GM12878 (cell line): ENCODE results near the gene NFATC1. TPM values are rescaled to one million over a fixed set of nuclear protein-coding genes. Genes with fewer than 3 reads are reported as not detected.

Experiments
- ATAC-seq: fragments of 200-7000 bp; cut with Tn5 transposase; 3 replicates; pipeline ENCODE4 v1.9.1; 2020; ENCODE audit warnings: mild to moderate bottlenecking, moderate library complexity
- BruUV-seq: library from RNA; stranded (reverse); fragments of 400-500 nt; replicated peaks from 2 replicates; lab custom pipeline; 2021; lab: Mats Ljungman, UMichigan
- CTCF ChIA-PET: fragments of 300-600 bp; sonication (Branson Sonifier 250); formaldehyde crosslinking; extraction: SDS; loops from one replicate; lab custom pipeline; 2021; ENCODE audit warnings: inconsistent platforms; lab: Yijun Ruan, JAX
- POLR2A ChIA-PET: fragments of 350-600 bp; formaldehyde crosslinking; extraction: SDS; loops from one replicate; lab custom pipeline; 2021; ENCODE audit warnings: inconsistent platforms; lab: Charles Lee
- RAD21 ChIA-PET: fragments of 300-600 bp; sonication (Branson Sonifier 250); formaldehyde crosslinking; loops from one replicate; lab custom pipeline; 2023; ENCODE audit warnings: antibody characterized with exemption; ENCODE audit not compliant: unreplicated experiment; lab: Charles Lee
- SMC1A ChIA-PET: fragments of 300-600 bp; sonication (Branson Sonifier 250); formaldehyde crosslinking; loops from one replicate; lab custom pipeline; 2023; ENCODE audit not compliant: unreplicated experiment, uncharacterized antibody; lab: Charles Lee
- DNase-seq: peaks from one replicate; pipeline ENCODE4 v3.0.0-alpha.2; 2011; ENCODE audit warnings: low read depth, low spot score
- FAIRE-seq: peaks from 3 replicates; lab custom pipeline; 2011; peaks lifted over from hg19 to GRCh38; lab: Jason Lieb, UNC
- H2AFZ ChIP-seq: 2 replicates; pipeline ENCODE4 v1.6.0; 2011; ENCODE audit warnings: low read depth, low read length, control low read depth; ENCODE audit not compliant: control insufficient read depth
- H3K27ac ChIP-seq: 2 replicates; pipeline ENCODE4 v1.5.1; 2011; ENCODE audit warnings: control low read depth; ENCODE audit not compliant: control insufficient read depth, insufficient read depth
- H3K27me3 ChIP-seq, 2 experiments: replicated peaks in 1 of 2; 2 replicates each; pipeline versions ENCODE4 v1.6.0 to v1.6.1; 2011; ENCODE audit warnings: low read length in 1 of 2; ENCODE audit not compliant: control insufficient read depth in 2 of 2, insufficient read depth in 2 of 2
- H3K36me3 ChIP-seq, 2 experiments: 2 replicates each; pipeline ENCODE4 v1.5.1; 2011; ENCODE audit warnings: low read length in 1 of 2; ENCODE audit not compliant: control insufficient read depth in 2 of 2, insufficient read depth in 2 of 2
- H3K4me1 ChIP-seq: 2 replicates; pipeline ENCODE4 v1.6.1; 2011; ENCODE audit warnings: mild to moderate bottlenecking, low read length, moderate library complexity, mixed read lengths; ENCODE audit not compliant: control insufficient read depth, insufficient read depth
- H3K4me2 ChIP-seq: 2 replicates; pipeline ENCODE4 v1.6.0; 2011; ENCODE audit warnings: control low read depth; ENCODE audit not compliant: control insufficient read depth, insufficient read depth
- H3K4me3 ChIP-seq: fragments of 200-600 bp; sonication (generic); 2 replicates; pipeline ENCODE4 v1.5.1; 2016
- H3K79me2 ChIP-seq: 2 replicates; pipeline ENCODE4 v1.6.0; 2011; ENCODE audit warnings: low read length; ENCODE audit not compliant: control insufficient read depth, insufficient read depth
- H3K9ac ChIP-seq: 2 replicates; pipeline ENCODE4 v1.8.0; 2011; ENCODE audit warnings: low read length, control low read depth, mixed read lengths; ENCODE audit not compliant: control insufficient read depth, insufficient read depth
- H3K9me3 ChIP-seq: replicated peaks from 3 replicates; pipeline ENCODE4 v1.5.1; 2011; ENCODE audit warnings: mild to moderate bottlenecking, low read length; ENCODE audit not compliant: control insufficient read depth, insufficient read depth
- H4K20me1 ChIP-seq: 2 replicates; pipeline ENCODE4 v1.6.0; 2011; ENCODE audit not compliant: control insufficient read depth, insufficient read depth
- CBX3 ChIP-seq: fragments of 200-600 bp; sonication (generic); IDR thresholded peaks from 2 replicates; pipeline ENCODE4 v1.6.1; 2016; ENCODE audit warnings: low read depth, borderline replicate concordance
- CREB1 ChIP-seq: IDR thresholded peaks from 2 replicates; pipeline ENCODE4 v1.6.1; 2012; ENCODE audit warnings: low read depth, mild to moderate bottlenecking, inconsistent platforms
- EED ChIP-seq: sonication (generic); IDR thresholded peaks from 2 replicates; pipeline ENCODE4 v1.6.1; 2016; ENCODE audit warnings: antibody characterized with exemption, low read depth
- IKZF2 ChIP-seq, 2 experiments: fragments of 450-650 bp; IDR thresholded peaks; 2 replicates each; pipeline ENCODE4 v1.6.1; 2017; ENCODE audit warnings: mild to moderate bottlenecking in 2 of 2, moderate library complexity in 2 of 2
- IRF3 ChIP-seq: fragments of 450-650 bp; IDR thresholded peaks from 2 replicates; pipeline ENCODE4 v1.6.1; 2014; ENCODE audit warnings: mild to moderate bottlenecking
- MYC ChIP-seq: IDR thresholded peaks from 2 replicates; pipeline ENCODE4 v1.6.1; 2011; ENCODE audit warnings: mild to moderate bottlenecking, low read length, moderate library complexity, inconsistent platforms; ENCODE audit not compliant: insufficient read depth, insufficient replicate concordance, insufficient read length, severe bottlenecking
- POLR2AphosphoS2 ChIP-seq: IDR thresholded peaks from 2 replicates; pipeline ENCODE4 v1.6.1; 2011; ENCODE audit warnings: low read depth, mild to moderate bottlenecking, low read length, improper control_type of control experiment, moderate library complexity
- POLR2AphosphoS5 ChIP-seq: IDR thresholded peaks from 2 replicates; pipeline ENCODE4 v1.6.1; 2011; ENCODE audit warnings: mild to moderate bottlenecking, low read length, inconsistent platforms
- RB1 ChIP-seq: fragments of 450-650 bp; formaldehyde crosslinking; IDR thresholded peaks from 2 replicates; pipeline ENCODE4 v1.6.1; 2017; ENCODE audit warnings: mild to moderate bottlenecking, borderline replicate concordance
- RCOR1 ChIP-seq: conservative IDR thresholded peaks from 2 replicates; pipeline ENCODE4 v1.6.1; 2012; ENCODE audit warnings: low read depth, low read length, improper control_type of control experiment
- SMAD5 ChIP-seq: IDR thresholded peaks from 2 replicates; pipeline ENCODE4 v1.6.1; 2016; ENCODE audit warnings: antibody characterized with exemption, low read depth
- STAT3 ChIP-seq: IDR thresholded peaks from 2 replicates; pipeline ENCODE4 v1.6.1; 2011; ENCODE audit warnings: low read depth, low read length, improper control_type of control experiment
- TBL1XR1 ChIP-seq: IDR thresholded peaks from 2 replicates; pipeline ENCODE4 v1.6.1; 2012; ENCODE audit warnings: low read depth, low read length, improper control_type of control experiment
- YBX1 ChIP-seq: fragments of 450-650 bp; IDR thresholded peaks from 2 replicates; pipeline ENCODE4 v1.6.1; 2016; ENCODE audit warnings: antibody characterized with exemption
- ZNF24 ChIP-seq: fragments of 450-650 bp; IDR thresholded peaks from 2 replicates; pipeline ENCODE4 v1.6.1; 2017; ENCODE audit warnings: antibody characterized with exemption, mild to moderate bottlenecking
- WGBS: methylation state at CpG from one replicate; pipeline ENCODE4 v1.1.6; 2016; ENCODE audit warnings: low lambda C conversion rate; ENCODE audit not compliant: insufficient replicate concordance, insufficient coverage; ENCODE audit errors: missing lambda C conversion rate; 5-methylcytosine and 5-hydroxymethylcytosine counted together
- in situ Hi-C: fragments of 300-500 bp; cut with MboI; formaldehyde crosslinking; loops from 9 replicates; pipeline ENCODE4 v1.14.3; 2018; ENCODE audit warnings: mixed read lengths
- intact Hi-C: fragments of 100-400 bp; cut with micrococcal nuclease; formaldehyde crosslinking; loops from one replicate; pipeline ENCODE4 v1.14.2; 2022; ENCODE audit not compliant: unreplicated experiment
- polyA plus RNA-seq, 11 experiments: library from polyadenylated mRNA; depleted of rRNA in 4 of 11; unstranded in 6 of 11; stranded (reverse) in 5 of 11; fragments of >200 nt; fragmentation: Nextera tagmentation in 4 of 11; fragmentation: Illumina TruSeq in 1 of 11; extraction: Ambion mirVana in 4 of 11; extraction: Trizol in 1 of 11; gene quantifications; 1 replicate in 1 of 11; 2 replicates in 10 of 11; pipeline versions ENCODE4 v1.2.1 to v1.2.3, GENCODE V29; 2011 to 2016; ENCODE audit warnings: inconsistent platforms in 2 of 11, missing spikeins in 2 of 11, low read depth in 1 of 11
- total RNA-seq, 4 experiments: library from RNA; depleted of rRNA in 3 of 4; stranded (reverse); fragments of >200 nt in 3 of 4; fragmentation: Illumina TruSeq in 1 of 4; extraction: Trizol in 1 of 4; gene quantifications; 2 replicates each; pipeline versions ENCODE4 v1.2.1 to v1.2.3, GENCODE V29; 2013 to 2021
- TF ChIP-seq, protein P1 (sequence below): fragments of 450-650 bp; formaldehyde crosslinking; IDR thresholded peaks from 2 replicates; pipeline ENCODE4 v1.4.0; 2022; ENCODE audit warnings: mild to moderate bottlenecking, moderate library complexity
- TF ChIP-seq, protein P2 (sequence below): fragments of 450-650 bp; IDR thresholded peaks from 2 replicates; pipeline ENCODE4 v1.6.1; 2017; ENCODE audit warnings: low read depth, mild to moderate bottlenecking, moderate library complexity
- TF ChIP-seq, protein P3 (sequence below): fragments of 450-650 bp; IDR thresholded peaks from 2 replicates; pipeline ENCODE4 v1.6.1; 2017; ENCODE audit warnings: borderline replicate concordance

Gene NFATC1
- total and polyA plus RNA-seq, 10 of the 15 experiments (the other 5 are each of a cell fraction or from before 2014, with no cell fraction given) = 0.84 to 20.8 (median 5.1) TPM

DNA sequence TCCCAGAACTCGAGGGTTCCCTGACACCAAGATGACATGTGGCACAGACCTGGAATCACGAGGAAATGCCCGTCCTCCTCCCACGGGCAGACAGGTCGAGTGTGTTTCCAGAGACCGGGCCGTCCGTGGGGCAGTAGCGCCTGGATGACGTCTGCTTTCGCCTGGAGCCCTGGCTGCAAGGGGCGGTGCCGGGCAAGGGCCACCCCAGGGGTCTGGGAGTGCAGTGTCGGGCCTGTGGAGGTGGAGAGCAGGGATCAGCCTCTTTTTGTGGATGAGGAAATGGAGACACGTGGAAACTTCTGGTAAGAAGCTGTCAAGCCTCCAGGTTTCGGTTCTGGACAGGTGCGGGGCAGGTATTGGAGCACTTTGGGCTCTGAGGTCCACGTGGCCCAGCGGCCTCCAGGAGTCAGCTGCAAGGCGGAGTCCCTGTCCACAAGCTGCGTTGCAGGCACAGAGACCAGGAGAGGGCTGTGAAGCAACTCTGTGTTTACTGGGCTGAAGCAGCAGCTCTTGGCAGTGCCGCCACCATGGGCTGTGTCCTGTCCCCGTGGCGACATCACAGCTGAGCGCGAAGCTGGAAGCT lies 25.6 kb downstream of the NFATC1 start:
- POLR2A ChIA-PET = no interaction called here
- no peaks in the 10 kb centered on the region for H3K4me1 ChIP-seq
- no peaks in the 10 kb centered on the region for H3K27me3 ChIP-seq
- WGBS = 93% methylated on average over 26 of the region's 26 CpGs
- in situ Hi-C loops = no loop called here
- SMC1A ChIA-PET = interaction anchor here (1.0 to 1.7 kb wide), 3 partner anchors 15 to 102 kb away, joined by 4 to 5 read pairs (median 4); no protein-coding TSS in a partner anchor
- no peaks in the 10 kb centered on the region for H3K9me3 ChIP-seq
- CTCF ChIA-PET = interaction anchor here (1.1 kb wide), 1 partner anchor 16 kb away, joined by 3 read pairs; no protein-coding TSS in a partner anchor
- H3K27ac ChIP-seq = no peak overlapping the region
- no peak overlapping the region for H3K9ac ChIP-seq
- H4K20me1 ChIP-seq = no peaks in the 10 kb centered on the region; the same call in none of the 2 replicates
- H3K36me3 ChIP-seq = peaks cover 0 to 11% of the 10 kb centered on the region in 2 experiments; a peak in 2 of 4 replicates
- FAIRE-seq (no peak), DNase-seq (no peak), ATAC-seq (no peak)
- intact Hi-C loops = no loop called here
- RAD21 ChIA-PET = no interaction called here
- no peak overlapping the region for H2AFZ ChIP-seq
- H3K79me2 ChIP-seq = no peaks in the 10 kb centered on the region
- peak overlapping the region; percentile 35; the same call in 1 of the 2 replicates for H3K4me2 ChIP-seq
- BruUV-seq = no TSS peak
- no peak overlapping the region; the same call in 1 of the 2 replicates for H3K4me3 ChIP-seq
- TF ChIP-seq, protein P1, sequence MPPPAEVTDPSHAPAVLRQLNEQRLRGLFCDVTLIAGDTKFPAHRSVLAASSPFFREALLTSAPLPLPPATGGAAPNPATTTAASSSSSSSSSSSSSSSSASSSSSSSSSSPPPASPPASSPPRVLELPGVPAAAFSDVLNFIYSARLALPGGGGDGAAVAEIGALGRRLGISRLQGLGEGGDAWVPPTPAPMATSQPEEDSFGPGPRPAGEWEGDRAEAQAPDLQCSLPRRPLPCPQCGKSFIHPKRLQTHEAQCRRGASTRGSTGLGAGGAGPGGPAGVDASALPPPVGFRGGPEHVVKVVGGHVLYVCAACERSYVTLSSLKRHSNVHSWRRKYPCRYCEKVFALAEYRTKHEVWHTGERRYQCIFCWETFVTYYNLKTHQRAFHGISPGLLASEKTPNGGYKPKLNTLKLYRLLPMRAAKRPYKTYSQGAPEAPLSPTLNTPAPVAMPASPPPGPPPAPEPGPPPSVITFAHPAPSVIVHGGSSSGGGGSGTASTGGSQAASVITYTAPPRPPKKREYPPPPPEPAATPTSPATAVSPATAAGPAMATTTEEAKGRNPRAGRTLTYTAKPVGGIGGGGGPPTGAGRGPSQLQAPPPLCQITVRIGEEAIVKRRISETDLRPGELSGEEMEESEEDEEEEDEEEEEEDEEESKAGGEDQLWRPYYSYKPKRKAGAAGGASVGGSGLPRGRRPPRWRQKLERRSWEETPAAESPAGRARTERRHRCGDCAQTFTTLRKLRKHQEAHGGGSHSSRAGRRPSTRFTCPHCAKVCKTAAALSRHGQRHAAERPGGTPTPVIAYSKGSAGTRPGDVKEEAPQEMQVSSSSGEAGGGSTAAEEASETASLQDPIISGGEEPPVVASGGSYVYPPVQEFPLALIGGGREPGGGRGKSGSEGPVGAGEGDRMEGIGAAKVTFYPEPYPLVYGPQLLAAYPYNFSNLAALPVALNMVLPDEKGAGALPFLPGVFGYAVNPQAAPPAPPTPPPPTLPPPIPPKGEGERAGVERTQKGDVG (CRISPR knock-in tag) = no peak
- TF ChIP-seq, protein P2, sequence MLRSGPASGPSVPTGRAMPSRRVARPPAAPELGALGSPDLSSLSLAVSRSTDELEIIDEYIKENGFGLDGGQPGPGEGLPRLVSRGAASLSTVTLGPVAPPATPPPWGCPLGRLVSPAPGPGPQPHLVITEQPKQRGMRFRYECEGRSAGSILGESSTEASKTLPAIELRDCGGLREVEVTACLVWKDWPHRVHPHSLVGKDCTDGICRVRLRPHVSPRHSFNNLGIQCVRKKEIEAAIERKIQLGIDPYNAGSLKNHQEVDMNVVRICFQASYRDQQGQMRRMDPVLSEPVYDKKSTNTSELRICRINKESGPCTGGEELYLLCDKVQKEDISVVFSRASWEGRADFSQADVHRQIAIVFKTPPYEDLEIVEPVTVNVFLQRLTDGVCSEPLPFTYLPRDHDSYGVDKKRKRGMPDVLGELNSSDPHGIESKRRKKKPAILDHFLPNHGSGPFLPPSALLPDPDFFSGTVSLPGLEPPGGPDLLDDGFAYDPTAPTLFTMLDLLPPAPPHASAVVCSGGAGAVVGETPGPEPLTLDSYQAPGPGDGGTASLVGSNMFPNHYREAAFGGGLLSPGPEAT = no peak
- TF ChIP-seq IRF3 (no peak), EED (no peak), SMAD5 (no peak), POLR2AphosphoS5 (no peak), MYC (no peak), CREB1 (no peak), RCOR1 (no peak), POLR2AphosphoS2 (no peak), ZNF24 (no peak), TBL1XR1 (no peak), IKZF2 (IDR thresholded peaks at IDR 0.05) (no peak), STAT3 (no peak), RB1 (no peak), YBX1 (no peak), CBX3 (no peak)
- TF ChIP-seq, protein P3, sequence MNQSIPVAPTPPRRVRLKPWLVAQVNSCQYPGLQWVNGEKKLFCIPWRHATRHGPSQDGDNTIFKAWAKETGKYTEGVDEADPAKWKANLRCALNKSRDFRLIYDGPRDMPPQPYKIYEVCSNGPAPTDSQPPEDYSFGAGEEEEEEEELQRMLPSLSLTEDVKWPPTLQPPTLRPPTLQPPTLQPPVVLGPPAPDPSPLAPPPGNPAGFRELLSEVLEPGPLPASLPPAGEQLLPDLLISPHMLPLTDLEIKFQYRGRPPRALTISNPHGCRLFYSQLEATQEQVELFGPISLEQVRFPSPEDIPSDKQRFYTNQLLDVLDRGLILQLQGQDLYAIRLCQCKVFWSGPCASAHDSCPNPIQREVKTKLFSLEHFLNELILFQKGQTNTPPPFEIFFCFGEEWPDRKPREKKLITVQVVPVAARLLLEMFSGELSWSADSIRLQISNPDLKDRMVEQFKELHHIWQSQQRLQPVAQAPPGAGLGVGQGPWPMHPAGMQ = no peak
